H1 (cell line): ENCODE data around the gene GPX4. TPM values are rescaled to one million over a fixed set of nuclear protein-coding genes. Genes with fewer than 3 reads are reported as not detected.

Experiments used
- KDM4A ChIP-seq: IDR thresholded peaks from one replicate; pipeline ENCODE4 v1.7.1; 2012; ENCODE audit warnings: low read depth, mild to moderate bottlenecking, moderate library complexity, low read length, inconsistent platforms; ENCODE audit not compliant: severe bottlenecking
- polyA plus RNA-seq, 7 experiments: library from polyadenylated mRNA; depleted of rRNA in 3 of 7; stranded (reverse) in 5 of 7; unstranded in 2 of 7; fragments of >200 nt in 5 of 7; fragments of 200-250 nt in 2 of 7; gene quantifications; 1 replicate in 5 of 7; 2 replicates in 1 of 7; 4 replicates in 1 of 7; pipeline versions ENCODE4 v1.2.1 to v1.2.3, GENCODE V29; 2011 to 2013; ENCODE audit warnings: missing spikeins in 2 of 7, mixed read lengths in 2 of 7
- total RNA-seq: library from RNA; stranded (reverse); fragmentation: NEBNext Ultra II Directional; extraction: Animal tissue kit (Norgen Biotek cat#: 25700); gene quantifications from 2 replicates; pipeline ENCODE4 v1.2.1, GENCODE V29; 2021

GPX4 gene
- total and polyA plus RNA-seq, 2 of the 8 experiments (the other 6 are each of a cell fraction or from before 2014, with no cell fraction given): 342 to 693 TPM

DNA sequence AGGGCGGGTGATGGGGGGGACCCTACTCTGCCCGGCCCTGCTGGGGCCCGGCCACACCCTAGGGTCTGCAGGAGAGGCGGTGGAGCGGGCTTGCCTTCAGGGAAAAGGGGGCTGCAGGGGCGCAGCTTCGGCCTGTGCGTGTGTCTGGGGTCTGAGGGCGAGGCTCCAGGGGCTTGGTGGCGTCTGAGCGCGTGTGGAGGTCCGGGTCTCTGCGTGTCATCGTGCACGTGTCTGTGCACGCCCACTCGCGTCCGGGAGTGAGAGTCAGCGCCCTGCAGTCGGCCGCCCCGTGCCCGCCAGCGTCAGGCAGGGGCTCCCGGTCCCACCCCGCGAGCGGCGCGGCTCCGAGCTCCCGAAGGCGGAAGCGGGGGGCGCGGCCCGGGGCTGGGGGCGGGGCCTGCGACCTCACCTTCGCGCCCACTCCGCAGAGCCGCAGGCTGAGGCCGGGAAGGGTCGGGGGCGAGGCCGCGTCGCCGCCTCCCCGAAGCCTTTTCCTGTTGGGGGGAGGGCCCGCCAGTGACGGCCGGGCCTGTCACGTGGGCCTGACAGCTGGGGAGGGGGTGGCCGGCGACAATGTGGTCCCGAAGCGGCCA lies 37.0 kb upstream of the GPX4 start, which contains the start of gene ARHGAP45 (continued):
- TF ChIP-seq KDM4A: peak; percentile 32
